Measurements from ENCODE around the gene SHISA9. TPM values are rescaled to one million over a fixed set of nuclear protein-coding genes. Genes with fewer than 3 reads are reported as not detected.

SHISA9 gene
- polyA plus RNA-seq, 2 of the 4 experiments (the other 2 are of a cell fraction) = 0.16 TPM; not detected in 1

DNA sequence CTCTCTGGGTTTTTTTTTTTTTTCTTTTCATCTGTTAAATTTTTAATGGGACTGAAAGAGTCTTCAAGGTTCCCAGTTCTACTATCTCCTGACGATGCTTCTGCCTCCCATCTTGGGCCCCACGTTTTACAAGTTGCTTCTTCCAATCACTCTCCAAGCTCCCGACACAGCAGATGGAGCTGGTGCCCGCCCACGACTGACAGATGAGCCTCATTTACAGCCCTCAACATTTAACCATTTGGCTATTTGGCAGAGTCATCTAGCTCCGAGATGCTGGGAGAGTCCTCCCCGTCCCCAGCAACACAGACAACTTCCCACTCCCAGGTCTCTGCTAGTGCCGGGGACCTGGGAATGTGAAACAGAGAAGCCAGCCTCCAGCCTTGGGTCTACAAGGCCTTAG is 276.9 kb downstream of the SHISA9 start:
- FAIRE-seq (no peak), ATAC-seq (no peak), DNase-seq (ENCODE audit: low read depth in 1 of 2, low spot score in 1 of 2) (no peak)
- ChIA-PET CTCF (no interaction called here), POLR2A (interaction anchor here (0.7 kb wide), 1 partner anchor 35 kb away, joined by 3 read pairs; no protein-coding TSS in a partner anchor)
- no peak overlapping the region for H3K27ac ChIP-seq
- TF ChIP-seq, protein P1, sequence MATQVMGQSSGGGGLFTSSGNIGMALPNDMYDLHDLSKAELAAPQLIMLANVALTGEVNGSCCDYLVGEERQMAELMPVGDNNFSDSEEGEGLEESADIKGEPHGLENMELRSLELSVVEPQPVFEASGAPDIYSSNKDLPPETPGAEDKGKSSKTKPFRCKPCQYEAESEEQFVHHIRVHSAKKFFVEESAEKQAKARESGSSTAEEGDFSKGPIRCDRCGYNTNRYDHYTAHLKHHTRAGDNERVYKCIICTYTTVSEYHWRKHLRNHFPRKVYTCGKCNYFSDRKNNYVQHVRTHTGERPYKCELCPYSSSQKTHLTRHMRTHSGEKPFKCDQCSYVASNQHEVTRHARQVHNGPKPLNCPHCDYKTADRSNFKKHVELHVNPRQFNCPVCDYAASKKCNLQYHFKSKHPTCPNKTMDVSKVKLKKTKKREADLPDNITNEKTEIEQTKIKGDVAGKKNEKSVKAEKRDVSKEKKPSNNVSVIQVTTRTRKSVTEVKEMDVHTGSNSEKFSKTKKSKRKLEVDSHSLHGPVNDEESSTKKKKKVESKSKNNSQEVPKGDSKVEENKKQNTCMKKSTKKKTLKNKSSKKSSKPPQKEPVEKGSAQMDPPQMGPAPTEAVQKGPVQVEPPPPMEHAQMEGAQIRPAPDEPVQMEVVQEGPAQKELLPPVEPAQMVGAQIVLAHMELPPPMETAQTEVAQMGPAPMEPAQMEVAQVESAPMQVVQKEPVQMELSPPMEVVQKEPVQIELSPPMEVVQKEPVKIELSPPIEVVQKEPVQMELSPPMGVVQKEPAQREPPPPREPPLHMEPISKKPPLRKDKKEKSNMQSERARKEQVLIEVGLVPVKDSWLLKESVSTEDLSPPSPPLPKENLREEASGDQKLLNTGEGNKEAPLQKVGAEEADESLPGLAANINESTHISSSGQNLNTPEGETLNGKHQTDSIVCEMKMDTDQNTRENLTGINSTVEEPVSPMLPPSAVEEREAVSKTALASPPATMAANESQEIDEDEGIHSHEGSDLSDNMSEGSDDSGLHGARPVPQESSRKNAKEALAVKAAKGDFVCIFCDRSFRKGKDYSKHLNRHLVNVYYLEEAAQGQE (IDR thresholded peaks at IDR 0.05) = no peak
- no peak for TF ChIP-seq CEBPB (IDR thresholded peaks at IDR 0.05)
- TF ChIP-seq RARB (CRISPR knock-in tag; IDR thresholded peaks at IDR 0.05) = no peak
- TF ChIP-seq NR3C1 (IDR thresholded peaks at IDR 0.05) = no peak
- no peak for TF ChIP-seq EHF (CRISPR knock-in tag; IDR thresholded peaks at IDR 0.05)
- no peak for TF ChIP-seq CBX2 (IDR thresholded peaks at IDR 0.05; ENCODE audit: borderline replicate concordance, low read depth)
- no peak for TF ChIP-seq HOXB5 (CRISPR knock-in tag; IDR thresholded peaks at IDR 0.05)
- TF ChIP-seq JUNB (IDR thresholded peaks at IDR 0.05) = no peak
- no peak for TF ChIP-seq FOSL2 (IDR thresholded peaks at IDR 0.05)
- TF ChIP-seq FOSL2 (CRISPR knock-in tag; IDR thresholded peaks at IDR 0.05) = no peak
- TF ChIP-seq, protein P2, sequence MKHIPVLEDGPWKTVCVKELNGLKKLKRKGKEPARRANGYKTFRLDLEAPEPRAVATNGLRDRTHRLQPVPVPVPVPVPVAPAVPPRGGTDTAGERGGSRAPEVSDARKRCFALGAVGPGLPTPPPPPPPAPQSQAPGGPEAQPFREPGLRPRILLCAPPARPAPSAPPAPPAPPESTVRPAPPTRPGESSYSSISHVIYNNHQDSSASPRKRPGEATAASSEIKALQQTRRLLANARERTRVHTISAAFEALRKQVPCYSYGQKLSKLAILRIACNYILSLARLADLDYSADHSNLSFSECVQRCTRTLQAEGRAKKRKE (CRISPR knock-in tag; IDR thresholded peaks at IDR 0.05; ENCODE audit: low read depth) = no peak
- TF ChIP-seq ZNF302 (CRISPR knock-in tag; IDR thresholded peaks at IDR 0.05) = no peak
- TF ChIP-seq CBX8 (IDR thresholded peaks at IDR 0.05) = no peak
- no peak for TF ChIP-seq CHD4 (IDR thresholded peaks at IDR 0.05; ENCODE audit: borderline replicate concordance)
- 1% methylated on average over 8 of the region's 8 CpGs for WGBS (ENCODE audit: missing lambda C conversion rate)
- H3K9me3 ChIP-seq = no peaks in the 10 kb centered on the region
- no peak overlapping the region for H3K4me3 ChIP-seq
- no peaks in the 10 kb centered on the region for H3K4me1 ChIP-seq
- H3K4me2 ChIP-seq = no peak overlapping the region

- H3K9me3 ChIP-seq = no peaks in the 10 kb centered on the region
- no peak overlapping the region for H3K27ac ChIP-seq
- no peak overlapping the region for H3K4me3 ChIP-seq
- ATAC-seq (no peak), DNase-seq (ENCODE audit: low read depth in 1 of 2, low spot score in 1 of 2) (no peak), FAIRE-seq (no peak)
- 6% methylated on average over 3 of the region's 3 CpGs for WGBS (ENCODE audit: missing lambda C conversion rate)
- no peak for TF ChIP-seq HOXA7 (CRISPR knock-in tag; IDR thresholded peaks at IDR 0.05)
- ChIA-PET CTCF (no interaction called here), POLR2A (no interaction called here)
- H3K4me1 ChIP-seq = no peaks in the 10 kb centered on the region
- no peak overlapping the region for H3K4me2 ChIP-seq
Observed at GRCh38 chr16:13181432-13181831, 280.0 kb downstream of the SHISA9 start.

DNA sequence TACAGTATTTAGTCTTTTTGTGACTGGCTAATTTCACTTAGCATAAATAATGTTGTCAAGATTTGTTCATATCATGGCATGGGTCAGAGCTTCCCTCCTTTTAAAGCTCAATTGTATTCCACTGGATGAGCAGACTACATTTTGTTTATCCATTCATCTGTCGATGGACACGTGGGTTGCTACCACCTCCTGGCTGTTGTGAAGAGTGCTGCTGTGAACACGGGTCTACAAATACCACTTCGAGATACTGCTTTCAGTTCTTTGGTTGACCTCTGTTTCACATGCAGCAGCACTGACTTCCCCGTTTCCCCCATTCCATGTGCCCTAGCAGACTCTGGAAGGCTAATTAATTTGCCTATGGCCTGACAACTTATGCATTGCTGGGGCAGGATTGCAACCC is 285.4 kb downstream of the SHISA9 start:
- no peak overlapping the region for H3K27ac ChIP-seq
- CTCF ChIA-PET = no interaction called here
- POLR2A ChIA-PET = no interaction called here
- WGBS (ENCODE audit: missing lambda C conversion rate) = 1% methylated on average over 5 of the region's 5 CpGs
- ATAC-seq = no peak
- peak in 1 of 2 experiments; percentile 15 for DNase-seq (ENCODE audit: low read depth in 1 of 2, low spot score in 1 of 2)
- no peaks in the 10 kb centered on the region for H3K4me1 ChIP-seq
- H3K4me3 ChIP-seq = no peak overlapping the region
- no peaks in the 10 kb centered on the region for H3K9me3 ChIP-seq
- FAIRE-seq = no peak
- TF ChIP-seq BHLHE40 (IDR thresholded peaks at IDR 0.05; ENCODE audit: low read depth, low read length) (no peak), ELK1 (IDR thresholded peaks at IDR 0.05; ENCODE audit: low read depth, low read length) (no peak), RARB (CRISPR knock-in tag; IDR thresholded peaks at IDR 0.05) (no peak), ZC3H11A (IDR thresholded peaks at IDR 0.05) (no peak), SMC3 (IDR thresholded peaks at IDR 0.05) (no peak), CHD4 (IDR thresholded peaks at IDR 0.05; ENCODE audit: borderline replicate concordance) (no peak), HEYL (CRISPR knock-in tag; IDR thresholded peaks at IDR 0.05) (no peak), EHMT2 (IDR thresholded peaks at IDR 0.05; ENCODE audit: low read depth) (no peak), NPAS2 (CRISPR knock-in tag; IDR thresholded peaks at IDR 0.05; ENCODE audit: borderline replicate concordance) (no peak), POLR2A (IDR thresholded peaks at IDR 0.05; ENCODE audit: low read length) (no peak), NFE2L2 (conservative IDR thresholded peaks at IDR 0.05; ENCODE audit: low read length) (no peak), NR3C1 (IDR thresholded peaks at IDR 0.05) (no peak), MAFK (IDR thresholded peaks at IDR 0.05; ENCODE audit: partially characterized antibody) (no peak), RNF2 (IDR thresholded peaks at IDR 0.05; ENCODE audit: borderline replicate concordance, low read depth) (no peak), CBX8 (IDR thresholded peaks at IDR 0.05) (no peak), CHD2 (IDR thresholded peaks at IDR 0.05; ENCODE audit: low read length, partially characterized antibody) (no peak), RCOR1 (IDR thresholded peaks at IDR 0.05; ENCODE audit: low read depth, low read length) (no peak), TFCP2L1 (CRISPR knock-in tag; IDR thresholded peaks at IDR 0.05) (no peak), JUNB (IDR thresholded peaks at IDR 0.05) (no peak)
- TF ChIP-seq, protein P2 (CRISPR knock-in tag; IDR thresholded peaks at IDR 0.05; ENCODE audit: low read depth) = no peak
- no peak overlapping the region for H3K4me2 ChIP-seq

Measured in A549 (cell line).